Measurements from ENCODE around the gene NRG2.

DNA sequence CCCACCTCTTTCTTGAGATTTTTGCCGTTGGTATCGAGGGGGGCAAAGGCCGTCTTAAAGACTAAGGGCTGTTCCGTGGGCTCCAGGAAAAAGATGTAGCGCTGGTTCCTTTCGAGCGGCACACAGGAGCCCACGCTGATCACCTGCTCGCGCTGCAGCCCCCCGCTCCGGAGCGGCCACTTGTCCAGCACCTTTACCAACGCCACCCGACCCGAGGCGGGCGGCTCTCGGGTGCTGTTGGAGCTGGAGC lies 781 bp downstream of the NRG2 start:
- TF ChIP-seq ISL1 (CRISPR knock-in tag; IDR thresholded peaks at IDR 0.05) (no peak), ARNTL (CRISPR knock-in tag; IDR thresholded peaks at IDR 0.05; ENCODE audit: borderline replicate concordance, low read depth) (no peak), OSR1 (CRISPR knock-in tag; IDR thresholded peaks at IDR 0.05) (no peak), ZFP3 (CRISPR knock-in tag; IDR thresholded peaks at IDR 0.05) (no peak)
- TF ChIP-seq, protein P1, sequence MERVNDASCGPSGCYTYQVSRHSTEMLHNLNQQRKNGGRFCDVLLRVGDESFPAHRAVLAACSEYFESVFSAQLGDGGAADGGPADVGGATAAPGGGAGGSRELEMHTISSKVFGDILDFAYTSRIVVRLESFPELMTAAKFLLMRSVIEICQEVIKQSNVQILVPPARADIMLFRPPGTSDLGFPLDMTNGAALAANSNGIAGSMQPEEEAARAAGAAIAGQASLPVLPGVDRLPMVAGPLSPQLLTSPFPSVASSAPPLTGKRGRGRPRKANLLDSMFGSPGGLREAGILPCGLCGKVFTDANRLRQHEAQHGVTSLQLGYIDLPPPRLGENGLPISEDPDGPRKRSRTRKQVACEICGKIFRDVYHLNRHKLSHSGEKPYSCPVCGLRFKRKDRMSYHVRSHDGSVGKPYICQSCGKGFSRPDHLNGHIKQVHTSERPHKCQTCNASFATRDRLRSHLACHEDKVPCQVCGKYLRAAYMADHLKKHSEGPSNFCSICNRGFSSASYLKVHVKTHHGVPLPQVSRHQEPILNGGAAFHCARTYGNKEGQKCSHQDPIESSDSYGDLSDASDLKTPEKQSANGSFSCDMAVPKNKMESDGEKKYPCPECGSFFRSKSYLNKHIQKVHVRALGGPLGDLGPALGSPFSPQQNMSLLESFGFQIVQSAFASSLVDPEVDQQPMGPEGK (CRISPR knock-in tag; IDR thresholded peaks at IDR 0.05; ENCODE audit: borderline replicate concordance) = no peak
- TF ChIP-seq, protein P2, sequence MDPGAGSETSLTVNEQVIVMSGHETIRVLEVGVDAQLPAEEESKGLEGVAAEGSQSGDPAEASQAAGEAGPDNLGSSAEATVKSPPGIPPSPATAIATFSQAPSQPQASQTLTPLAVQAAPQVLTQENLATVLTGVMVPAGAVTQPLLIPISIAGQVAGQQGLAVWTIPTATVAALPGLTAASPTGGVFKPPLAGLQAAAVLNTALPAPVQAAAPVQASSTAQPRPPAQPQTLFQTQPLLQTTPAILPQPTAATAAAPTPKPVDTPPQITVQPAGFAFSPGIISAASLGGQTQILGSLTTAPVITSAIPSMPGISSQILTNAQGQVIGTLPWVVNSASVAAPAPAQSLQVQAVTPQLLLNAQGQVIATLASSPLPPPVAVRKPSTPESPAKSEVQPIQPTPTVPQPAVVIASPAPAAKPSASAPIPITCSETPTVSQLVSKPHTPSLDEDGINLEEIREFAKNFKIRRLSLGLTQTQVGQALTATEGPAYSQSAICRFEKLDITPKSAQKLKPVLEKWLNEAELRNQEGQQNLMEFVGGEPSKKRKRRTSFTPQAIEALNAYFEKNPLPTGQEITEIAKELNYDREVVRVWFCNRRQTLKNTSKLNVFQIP (CRISPR knock-in tag; IDR thresholded peaks at IDR 0.05; ENCODE audit: borderline replicate concordance, low read depth) = no peak
- TF ChIP-seq, protein P3, sequence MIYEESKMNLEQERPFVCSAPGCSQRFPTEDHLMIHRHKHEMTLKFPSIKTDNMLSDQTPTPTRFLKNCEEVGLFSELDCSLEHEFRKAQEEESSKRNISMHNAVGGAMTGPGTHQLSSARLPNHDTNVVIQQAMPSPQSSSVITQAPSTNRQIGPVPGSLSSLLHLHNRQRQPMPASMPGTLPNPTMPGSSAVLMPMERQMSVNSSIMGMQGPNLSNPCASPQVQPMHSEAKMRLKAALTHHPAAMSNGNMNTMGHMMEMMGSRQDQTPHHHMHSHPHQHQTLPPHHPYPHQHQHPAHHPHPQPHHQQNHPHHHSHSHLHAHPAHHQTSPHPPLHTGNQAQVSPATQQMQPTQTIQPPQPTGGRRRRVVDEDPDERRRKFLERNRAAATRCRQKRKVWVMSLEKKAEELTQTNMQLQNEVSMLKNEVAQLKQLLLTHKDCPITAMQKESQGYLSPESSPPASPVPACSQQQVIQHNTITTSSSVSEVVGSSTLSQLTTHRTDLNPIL (CRISPR knock-in tag; IDR thresholded peaks at IDR 0.05; ENCODE audit: low read depth) = no peak
